Stimulated activated CD8-positive, alpha-beta memory T cell treated with anti-CD3 and anti-CD28 coated beads, Interleukin-7, amount 100 ng/mL, for 1 hour (primary cell): ENCODE data around the gene MRPL11.
"Not testable (repeated sequence)": the region's sequence is repeated elsewhere in the genome, so short reads cannot be mapped to it uniquely, and the experiment has no call there.

Source experiments
- DNase-seq, 2 donors: peaks; one replicate each; pipeline ENCODE4 v3.0.0-alpha.2; 2020; ENCODE audit warnings: low read depth in 2 of 2

Gene MRPL11

DNA sequence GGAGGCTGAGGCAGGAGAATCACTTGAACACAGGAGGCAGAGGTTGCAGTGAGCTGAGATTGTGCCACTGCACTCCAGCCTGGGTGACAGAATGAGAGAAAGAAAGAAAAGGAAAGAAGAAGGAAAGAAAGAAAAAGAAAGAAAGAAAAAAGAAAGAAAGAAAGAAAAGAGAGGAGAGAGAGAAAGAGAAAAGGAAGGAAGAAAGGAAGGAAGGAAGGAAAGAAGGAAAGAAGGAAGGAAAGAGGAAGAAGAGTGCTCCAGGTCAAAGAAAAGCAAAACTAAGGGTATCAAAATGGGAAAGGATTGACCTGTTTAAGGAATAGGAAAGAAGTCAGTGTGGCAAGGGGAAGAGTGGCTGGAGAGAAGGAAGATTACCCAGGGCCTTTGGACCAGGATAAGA lies 7.4 kb downstream of the MRPL11 start:
- DNase-seq = not testable (repeated sequence)

DNA sequence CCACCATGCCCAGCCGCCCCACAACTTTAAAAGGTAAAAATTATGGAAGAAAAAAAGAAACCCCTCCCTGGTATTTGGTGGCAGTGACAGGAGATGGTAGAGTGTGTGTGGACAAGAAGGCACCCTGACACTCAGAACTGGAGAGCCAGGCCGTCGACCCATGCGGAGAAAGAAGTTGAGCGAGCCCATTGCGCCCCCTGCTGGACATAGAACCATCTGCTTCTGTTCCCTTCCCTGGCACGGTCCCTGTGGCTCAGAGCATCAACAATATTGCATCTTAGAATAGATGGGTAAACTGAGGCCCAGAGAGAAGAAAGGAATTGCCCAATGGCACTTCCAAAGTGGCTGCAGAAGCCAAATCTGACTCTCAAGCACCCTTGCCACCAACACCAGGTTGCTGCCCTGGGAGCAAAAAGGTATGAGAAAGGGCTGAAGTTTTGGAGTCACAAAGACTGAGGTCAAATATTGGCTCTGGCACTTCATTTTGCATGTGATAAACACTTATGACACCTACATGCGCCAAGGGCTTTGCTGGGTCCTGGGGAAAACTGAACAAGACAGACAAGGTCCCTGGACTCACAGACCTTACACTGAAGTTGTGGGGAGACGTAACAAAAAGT lies 8.6 kb downstream of the MRPL11 start:
- DNase-seq = peak; percentile 36 to 59

DNA sequence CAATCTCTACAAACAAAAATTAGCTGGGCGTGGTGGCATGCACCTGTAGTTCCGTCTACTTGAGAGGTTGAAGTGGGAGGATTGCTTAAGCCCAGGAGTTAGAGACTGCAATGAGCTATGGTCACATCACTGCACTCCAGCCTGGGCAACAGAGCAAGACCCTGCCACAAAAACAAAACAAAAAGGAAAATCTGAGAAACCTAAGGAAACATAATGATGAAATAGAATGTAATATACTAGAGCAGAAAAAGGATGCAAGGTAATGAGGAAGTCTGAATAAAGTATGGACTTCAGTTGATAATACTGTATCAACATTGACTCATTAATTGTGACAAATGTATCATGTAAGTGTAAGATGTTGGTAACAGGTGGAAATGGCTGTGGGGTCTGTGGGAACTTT lies 9.7 kb downstream of the MRPL11 start:
- no peak for DNase-seq

DNA sequence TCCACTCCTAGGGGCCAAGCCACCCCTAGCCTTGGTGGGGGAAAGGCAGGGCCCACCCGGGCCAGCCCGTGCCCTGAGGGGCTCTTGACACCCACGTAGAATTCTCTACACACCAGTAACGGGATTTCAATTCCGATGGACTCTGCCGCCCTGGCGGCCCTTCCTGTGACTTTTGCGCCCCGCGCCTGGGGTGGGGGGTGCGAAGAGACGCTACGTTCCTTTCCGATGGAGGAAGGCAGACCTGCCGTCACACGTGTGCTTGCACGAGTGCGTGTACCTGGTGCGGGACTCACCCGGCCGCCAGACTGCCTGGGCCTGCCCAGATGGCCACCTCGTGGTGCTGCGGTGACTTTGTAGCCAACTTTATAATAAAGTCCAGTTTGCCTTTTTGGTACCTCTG lies 12.3 kb downstream of the MRPL11 start:
- no peak for DNase-seq

DNA sequence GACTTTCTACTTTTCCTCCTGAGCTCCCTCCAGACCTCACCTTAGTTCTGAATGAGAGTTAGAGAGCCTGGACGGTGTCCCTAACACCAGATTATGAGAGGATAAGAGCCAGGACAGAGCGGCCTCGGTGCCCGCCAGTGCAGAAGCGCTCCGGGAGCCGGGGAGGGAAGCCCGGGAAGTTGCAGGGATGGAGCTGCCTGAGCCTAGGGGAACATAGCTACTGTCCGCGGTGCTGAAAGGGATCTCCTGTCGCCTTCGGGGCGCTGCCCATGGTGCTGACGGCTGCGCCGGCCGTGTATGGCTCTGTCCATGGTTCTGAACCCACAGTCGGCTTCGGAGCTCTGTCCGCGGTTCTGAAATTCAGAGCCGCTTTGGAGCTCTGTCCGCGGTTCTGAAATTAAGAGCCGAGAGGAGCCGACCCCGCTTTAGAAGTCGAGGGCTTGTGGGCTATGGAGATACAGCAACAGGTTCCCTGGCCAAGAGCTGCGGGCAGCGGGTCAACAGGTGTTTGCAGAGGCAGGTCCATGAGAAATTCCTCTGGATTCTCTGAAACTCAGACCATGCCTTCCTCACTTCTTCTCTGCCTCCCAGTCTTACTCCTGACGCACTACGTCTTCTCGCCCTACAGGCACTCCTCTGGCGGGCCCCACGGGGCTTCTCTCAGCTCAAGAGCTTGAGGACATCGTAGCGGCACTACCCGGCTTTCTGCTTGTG lies 17.0 kb downstream of the MRPL11 start:
- peak; percentile 75 to 86 for DNase-seq

DNA sequence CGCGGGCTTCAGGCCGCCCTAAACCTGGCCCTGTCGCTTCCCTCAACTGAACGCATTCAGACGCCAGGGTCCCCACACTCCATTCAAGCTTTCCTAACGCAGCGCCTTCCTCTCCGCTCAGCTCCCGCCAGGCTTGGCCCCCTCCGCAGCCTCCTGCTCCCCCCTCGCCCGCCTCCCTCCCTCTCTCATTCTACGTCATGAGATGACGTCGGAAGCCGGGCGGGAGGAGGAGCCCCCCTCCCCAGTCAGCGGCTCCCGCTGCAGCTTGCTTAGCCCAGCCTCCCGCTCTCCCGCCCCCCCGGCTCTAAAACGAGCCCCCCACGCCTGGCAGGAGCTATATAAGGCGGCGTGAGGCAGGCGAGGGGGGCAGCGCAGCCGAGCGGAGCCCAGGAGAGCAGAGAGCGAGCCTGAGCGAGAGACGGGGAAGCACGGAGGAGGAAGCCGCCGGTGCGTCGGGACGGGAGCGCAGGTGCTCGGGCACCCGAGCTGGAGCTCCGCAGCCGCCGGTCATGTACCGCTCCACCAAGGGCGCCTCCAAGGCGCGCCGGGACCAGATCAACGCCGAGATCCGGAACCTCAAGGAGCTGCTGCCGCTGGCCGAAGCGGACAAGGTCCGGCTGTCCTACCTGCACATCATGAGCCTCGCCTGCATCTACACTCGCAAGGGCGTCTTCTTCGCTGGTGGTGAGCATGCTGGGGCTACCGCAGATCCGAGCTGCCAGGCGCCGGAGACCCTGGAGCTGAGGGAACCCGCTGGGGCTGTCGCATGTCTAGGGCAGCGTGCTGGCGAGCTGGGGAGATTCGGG lies 17.8 kb downstream of the MRPL11 start, which contains the start of gene NPAS4:
NPAS4 (plus strand) TSS at position 365 of the 806 bp plus-strand sequence; CDS start at position 510, 145 bp downstream.
- DNase-seq = no peak

DNA sequence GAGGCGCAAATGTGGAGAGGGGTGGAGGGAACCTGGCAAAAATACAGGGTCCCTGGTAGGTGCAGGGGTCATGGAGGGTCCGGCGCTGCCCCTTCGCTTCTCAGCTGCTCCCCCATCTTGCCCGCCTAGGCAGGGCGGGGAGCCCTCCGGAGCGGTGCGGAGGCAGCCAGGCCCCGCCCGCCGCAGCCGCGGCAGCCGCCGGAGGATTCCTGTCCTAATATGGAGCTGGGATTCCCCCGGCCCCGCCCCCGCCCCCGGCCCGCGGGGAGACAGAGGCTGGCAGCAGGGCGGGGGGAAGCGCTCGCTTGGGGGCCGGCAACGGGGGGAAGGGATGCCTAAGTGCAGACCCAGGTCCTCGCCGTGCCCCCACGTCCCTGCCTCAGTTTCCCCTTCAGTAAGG lies 18.8 kb downstream of the MRPL11 start:
- no peak for DNase-seq

DNA sequence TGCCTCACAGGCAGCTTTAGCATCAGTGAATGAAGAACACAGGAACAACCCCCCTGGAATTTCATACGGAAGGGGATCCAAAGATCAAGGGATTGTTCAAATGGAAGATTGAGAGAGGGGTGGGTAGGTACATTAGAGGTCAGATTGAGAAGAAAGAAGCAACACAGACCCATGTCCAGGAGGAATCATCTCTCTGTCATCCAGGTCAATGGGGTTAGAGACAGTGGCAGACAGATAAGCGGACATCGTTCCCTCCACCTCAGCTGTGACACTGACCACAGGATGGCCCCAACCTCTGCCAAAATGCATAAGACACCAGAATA lies 19.7 kb downstream of the MRPL11 start:
- DNase-seq = no peak

DNA sequence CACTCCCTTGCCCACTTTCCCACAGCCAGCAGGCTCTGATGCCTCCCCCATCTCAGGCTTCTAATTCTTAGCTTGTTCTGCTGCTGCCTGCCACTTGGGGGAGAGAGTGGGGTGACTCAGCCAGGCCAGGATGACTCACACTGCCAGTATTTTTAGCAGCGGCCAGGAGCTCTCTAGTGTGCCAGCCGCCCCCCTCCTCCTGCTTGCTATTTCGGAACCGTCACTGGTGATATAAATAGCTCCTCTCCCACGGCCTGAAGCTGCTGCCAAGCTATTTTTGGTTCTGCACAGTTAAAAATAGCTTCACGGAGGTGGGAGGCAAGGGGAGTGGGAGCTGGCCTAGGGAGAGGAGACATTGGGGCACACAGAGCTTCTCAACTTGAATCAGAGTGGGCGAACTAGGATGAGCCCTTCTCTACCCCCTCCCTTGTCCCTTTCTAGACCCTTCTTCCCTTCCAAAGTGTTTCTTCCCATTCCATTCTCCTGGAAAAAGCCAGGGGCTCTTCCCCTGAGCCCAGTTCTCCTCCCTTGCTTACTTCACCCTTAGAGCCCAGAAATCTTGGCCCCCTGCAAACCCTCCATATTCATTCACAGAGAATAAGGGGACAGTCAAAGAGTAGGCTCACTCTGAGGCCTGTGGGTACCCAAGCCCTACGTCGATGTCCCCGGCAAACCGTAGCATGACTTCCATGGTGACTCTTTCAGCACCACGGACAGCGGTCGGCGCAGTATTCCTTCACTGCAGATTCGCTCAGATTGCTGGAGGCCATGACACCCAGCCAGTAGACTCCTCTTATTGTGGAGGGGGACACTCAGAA lies 20.3 kb downstream of the MRPL11 start:
- DNase-seq = no peak

DNA sequence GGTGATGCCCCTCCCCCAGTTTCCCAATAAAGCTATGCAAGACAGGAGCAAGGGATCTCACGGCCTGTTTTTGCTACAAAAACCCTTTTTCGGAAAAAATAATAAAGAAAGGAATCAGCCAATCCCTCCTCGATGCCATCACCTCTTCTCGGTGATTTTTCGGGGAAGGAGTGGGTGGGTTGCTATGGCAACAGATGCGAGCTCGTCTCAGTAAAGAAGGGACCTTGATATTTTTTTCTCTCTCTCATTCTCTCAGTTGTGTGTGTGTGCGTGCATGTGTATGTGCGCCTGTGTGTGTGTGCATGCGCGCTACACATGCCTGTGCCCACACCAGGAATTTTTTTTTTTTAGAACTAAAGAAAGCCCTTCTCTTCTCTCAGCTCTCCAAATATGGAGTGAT lies 21.6 kb downstream of the MRPL11 start:
- no peak for DNase-seq

DNA sequence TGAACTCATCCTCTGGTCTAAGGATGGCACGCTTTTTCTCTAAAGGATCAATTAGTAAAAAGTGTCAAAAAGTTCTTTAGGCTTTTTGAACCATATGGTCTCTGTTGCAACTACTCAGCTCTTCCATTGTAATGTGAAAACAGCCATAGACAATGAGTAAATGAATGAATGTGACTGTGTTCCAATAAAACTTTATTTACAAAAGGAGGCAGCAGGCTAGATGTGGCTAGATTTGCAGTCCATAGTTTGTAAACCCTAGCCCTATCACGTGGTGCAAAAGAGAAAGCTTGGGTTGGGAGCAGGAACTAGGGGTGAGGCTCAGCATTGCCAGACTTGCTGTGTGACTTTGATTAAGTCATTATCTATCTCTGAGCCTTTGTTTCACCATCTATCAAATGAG lies 23.2 kb downstream of the MRPL11 start:
- no peak for DNase-seq

DNA sequence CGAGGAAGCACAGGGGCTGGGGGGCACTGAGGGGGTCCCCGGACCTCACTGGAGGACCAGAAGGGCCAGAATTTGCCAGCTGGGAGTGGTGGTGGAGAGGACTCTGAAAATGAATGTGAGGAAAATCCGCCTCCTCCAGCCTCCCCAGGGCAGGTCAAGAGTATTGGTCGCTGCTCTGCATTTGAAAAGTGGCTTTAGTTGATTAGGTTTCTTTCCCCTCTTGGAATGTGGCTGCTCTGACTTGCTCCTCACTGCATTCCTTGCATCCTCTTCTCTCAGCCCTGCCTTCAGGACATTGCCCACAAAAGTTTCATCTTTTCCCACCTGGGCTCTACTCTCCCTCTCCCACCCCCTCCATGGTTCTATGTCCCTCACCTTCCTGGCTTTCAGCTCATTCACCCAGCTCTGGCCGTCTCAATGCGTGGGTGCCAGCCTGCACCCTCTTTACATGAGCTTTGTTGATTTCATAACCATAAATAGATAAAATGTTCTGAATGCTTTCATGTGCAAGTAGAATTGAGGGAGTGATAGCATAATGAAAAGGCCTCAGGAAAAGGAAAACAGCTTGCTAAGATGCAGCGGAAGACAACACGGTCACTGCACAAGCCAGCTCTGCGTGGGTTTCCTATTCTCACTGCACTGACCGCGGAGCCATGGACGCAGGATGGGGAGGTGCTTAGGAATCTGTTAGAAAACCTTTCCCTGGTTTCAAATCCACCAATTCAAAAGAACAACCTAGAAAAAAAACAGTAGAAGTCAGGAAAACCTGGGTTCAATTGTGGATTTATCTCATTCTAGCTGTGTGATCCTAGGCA lies 24.3 kb downstream of the MRPL11 start:
- DNase-seq = no peak

DNA sequence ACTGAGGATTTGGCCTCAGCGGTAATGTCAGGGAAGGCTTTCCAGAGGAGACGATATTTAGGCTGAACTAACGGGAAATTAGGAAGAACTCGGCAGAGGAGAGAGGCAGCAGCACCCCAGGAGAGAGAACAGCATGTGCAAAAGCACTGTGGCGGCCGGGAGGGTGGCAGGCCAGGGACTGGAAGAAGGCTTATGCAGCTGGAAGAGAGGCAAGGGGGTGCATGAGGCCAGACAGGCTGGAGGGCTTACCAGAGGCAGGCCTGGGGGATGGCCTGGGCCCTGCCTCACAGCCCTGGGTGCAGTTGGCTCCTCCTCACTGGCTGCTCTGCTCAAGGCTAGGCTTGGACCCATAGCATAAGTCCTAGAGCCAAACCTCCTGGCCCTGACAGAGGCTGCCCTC lies 25.5 kb downstream of the MRPL11 start:
- no peak for DNase-seq

DNA sequence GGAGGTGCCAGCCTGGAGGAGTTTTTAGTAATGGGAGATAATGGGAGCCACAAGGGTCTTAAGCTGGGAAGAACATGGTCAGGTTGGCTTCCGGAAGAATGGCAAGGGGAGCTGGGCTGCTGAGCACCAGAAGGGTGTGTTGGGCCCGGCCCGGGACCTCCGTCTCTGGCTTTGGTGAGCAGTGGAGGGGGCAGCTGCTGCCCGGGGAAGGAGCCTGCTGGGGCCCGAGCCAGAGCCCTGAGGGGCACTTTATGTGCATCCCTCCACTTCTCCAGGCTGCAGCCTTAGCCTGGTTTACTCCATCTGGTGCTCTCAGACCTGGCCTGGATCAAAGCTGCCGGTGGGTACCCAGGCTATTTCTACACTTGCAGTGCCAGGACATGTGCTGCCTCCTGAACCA lies 26.5 kb downstream of the MRPL11 start:
- no peak for DNase-seq

DNA sequence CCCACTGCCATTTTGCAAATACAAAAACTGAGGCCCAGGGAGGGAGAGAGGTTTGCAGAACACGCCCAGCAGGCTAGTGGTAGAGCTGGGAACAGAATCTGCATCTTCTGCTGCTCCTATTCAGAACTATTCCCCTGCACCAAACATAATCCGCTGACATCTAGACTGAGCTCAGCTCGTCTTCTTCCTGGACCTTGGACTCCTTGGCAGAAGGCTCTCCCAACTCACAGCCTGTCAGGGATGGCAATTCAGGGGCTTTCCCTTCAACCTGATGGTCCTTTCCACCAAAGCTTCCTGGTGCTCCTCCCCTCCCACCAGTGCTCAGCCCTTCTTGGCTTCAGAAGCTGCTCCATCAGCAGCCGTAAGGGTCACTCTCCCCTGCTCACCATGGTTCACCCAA lies 27.3 kb downstream of the MRPL11 start:
- DNase-seq = no peak

DNA sequence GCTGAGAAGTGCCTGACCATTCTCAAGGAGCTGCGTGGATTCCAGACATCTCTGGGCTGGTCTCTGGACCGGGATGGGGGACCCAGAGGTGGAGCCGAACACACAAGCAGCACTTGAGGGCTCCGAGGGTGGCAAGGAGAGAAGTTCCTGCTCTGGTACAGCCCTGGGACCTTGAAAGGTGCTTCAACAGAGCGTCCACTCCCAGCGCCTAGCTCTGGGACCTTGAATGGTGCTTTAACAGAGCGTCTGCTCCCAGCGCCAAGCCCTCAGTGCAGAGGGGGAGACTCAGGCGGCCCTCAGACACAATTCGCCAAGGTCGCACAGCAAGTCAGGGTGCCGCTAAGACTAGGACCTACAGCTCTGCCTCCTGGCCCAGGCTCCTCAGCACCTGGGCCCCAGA lies 28.5 kb downstream of the MRPL11 start:
- DNase-seq = no peak

DNA sequence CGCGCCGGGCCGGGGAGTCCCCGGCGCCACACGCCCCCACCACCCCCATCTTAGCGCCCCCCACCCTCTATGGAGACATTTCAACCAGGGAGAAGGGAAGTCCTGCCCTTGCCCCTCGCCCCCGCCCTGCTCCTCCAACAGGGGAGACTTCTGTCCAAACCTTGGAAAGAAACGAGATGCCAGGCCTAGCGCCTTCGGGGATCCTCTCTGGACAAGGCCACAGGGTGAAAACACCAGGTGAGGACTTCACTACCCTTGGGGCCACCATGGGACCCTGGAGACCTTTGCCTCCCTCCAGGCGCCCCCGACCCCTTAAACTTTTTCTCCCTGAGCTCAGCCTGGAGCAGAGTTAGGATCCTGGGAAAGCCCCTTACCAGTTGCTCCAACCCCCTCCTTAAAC lies 29.4 kb downstream of the MRPL11 start:
- DNase-seq = no peak

DNA sequence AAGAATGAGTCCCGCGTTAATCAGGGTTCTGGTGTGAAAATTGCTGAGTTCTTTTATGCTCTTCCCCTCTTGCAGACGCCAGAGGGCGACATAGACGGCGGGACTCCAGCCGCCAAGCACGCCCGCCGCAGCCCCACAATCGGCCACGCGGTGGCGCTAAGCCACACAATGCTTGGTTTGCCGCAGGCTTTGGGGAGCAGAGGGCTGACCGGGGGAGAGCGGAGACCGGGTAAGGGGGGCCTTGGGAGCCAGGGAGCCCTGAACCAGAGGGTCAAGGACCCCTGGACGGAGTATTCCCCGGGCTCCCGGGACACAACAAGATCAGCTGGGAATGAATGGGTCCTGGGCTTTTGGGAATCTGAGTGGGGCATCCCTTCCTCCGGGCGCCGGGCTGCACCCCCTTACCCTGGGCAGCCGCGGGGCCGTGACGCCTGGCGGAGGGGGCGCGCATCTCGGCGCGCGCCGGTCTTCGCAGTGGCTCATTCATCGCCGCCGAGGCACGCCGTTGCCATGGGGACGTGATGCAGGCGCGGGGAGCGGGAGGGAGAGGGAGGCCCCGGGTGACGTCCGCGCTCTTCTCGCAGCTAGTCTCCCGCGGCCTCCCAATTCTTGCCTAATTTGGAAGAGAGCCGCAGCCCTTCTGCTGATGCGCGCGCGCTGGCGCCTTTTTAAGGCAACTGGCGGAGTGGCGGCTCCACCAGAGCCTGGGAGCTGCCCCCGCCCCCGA lies 30.0 kb downstream of the MRPL11 start:
- peak; percentile 86 to 87 for DNase-seq

DNA sequence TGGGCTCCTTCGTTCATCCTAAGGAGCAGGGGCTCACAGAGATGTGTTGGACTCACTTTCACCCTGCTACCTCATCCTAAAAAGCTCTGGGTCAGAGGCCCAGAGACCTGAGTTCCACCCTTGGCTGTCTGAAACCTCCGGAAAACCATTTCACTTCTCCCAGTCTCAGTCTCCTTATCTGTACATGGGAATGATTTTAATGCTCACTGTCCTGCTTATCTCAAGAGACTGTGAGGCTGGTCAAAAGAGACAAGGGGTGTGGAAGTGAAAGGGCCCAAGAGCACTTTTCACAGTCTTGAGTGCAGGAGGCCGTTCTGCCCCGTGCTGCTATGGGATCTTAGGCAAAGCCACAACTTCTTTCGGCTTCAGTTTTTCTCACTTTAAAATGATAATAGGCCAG lies 31.0 kb downstream of the MRPL11 start:
- DNase-seq = no peak

DNA sequence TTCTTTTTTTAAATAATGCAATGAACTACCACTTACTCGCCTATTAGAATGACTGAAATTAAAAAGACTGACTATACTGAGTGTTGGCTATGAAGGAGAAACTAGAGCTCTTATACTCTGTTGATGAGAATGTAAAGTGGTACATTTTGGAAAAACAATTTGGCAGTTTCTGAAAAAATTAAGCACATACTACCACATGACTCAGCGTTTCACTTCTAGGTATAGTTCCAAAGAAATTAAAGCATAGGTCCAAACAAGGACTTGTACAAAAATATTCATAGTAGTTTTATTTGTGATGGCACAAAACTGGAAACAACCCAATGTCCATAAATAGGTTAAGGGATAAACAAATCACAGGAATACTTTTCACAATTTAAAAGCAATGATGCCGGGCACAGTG lies 44.7 kb downstream of the MRPL11 start:
- no peak for DNase-seq

DNA sequence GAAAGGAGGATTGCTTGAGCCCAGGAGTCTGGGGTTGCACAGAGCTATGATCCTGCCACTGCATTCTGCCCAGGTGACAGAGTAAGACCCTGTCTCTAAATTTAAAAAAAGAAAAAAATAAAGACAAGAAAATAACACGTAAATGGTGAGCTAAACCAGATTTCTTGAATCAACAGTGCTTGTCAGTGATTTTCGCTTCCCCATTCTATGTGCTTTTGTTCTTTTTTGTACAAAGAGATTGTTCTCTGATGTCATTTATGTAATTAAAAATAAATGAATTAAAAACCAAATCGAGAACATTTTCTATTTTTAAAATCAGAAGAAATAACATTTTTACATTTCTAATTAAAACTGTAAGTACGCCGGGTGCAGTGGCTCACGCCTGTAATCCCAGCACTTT lies 47.3 kb downstream of the MRPL11 start:
- DNase-seq = no peak
